GOT3 (cell line): ENCODE measurements around the gene BDNF.

Source experiments
- DNase-seq: peaks from one replicate; lab custom pipeline; 2025; ENCODE audit warnings: mixed read lengths; lab: John Stamatoyannopoulos, UW

The BDNF gene

GRCh38 chr11:27705873-27706820 is 5.9 kb upstream of the BDNF start:
- no peak for DNase-seq

- DNase-seq: no peak
Observed at GRCh38 chr11:27703481-27703880, 3.2 kb upstream of the BDNF start.

- no peak for DNase-seq
Observed at GRCh38 chr11:27702811-27703210, 2.6 kb upstream of the BDNF start.

- DNase-seq: no peak
Observed at GRCh38 chr11:27701355-27702105, 1.3 kb upstream of the BDNF start.

- DNase-seq: no peak
Observed at GRCh38 chr11:27699926-27700350, 317 bp downstream of the BDNF start.

GRCh38 chr11:27699242-27699925 is 871 bp downstream of the BDNF start:
- DNase-seq: no peak

GRCh38 chr11:27698872-27699241 is 1.4 kb downstream of the BDNF start:
- DNase-seq: peak; percentile 26

GRCh38 chr11:27697679-27698275 is 2.5 kb downstream of the BDNF start:
- DNase-seq: no peak

GRCh38 chr11:27696961-27697360 is 3.3 kb downstream of the BDNF start:
- DNase-seq: no peak

- DNase-seq: no peak
Observed at GRCh38 chr11:27696115-27696514, 4.1 kb downstream of the BDNF start.

- no peak for DNase-seq
Observed at GRCh38 chr11:27694992-27695391, 5.3 kb downstream of the BDNF start.

GRCh38 chr11:27693398-27693797 is 6.9 kb downstream of the BDNF start:
- DNase-seq: no peak

- DNase-seq: no peak
Observed at GRCh38 chr11:27692781-27693180, 7.5 kb downstream of the BDNF start.

- DNase-seq: no peak
Observed at GRCh38 chr11:27688076-27688475, 12.2 kb downstream of the BDNF start.

- no peak for DNase-seq
Observed at GRCh38 chr11:27681664-27682063, 18.6 kb downstream of the BDNF start.

- no peak for DNase-seq
Observed at GRCh38 chr11:27679136-27680015, 20.9 kb downstream of the BDNF start.

GRCh38 chr11:27678242-27678641 is 22.0 kb downstream of the BDNF start:
- no peak for DNase-seq

- no peak for DNase-seq
Observed at GRCh38 chr11:27677108-27677507, 23.1 kb downstream of the BDNF start.

GRCh38 chr11:27673979-27674663 is 26.1 kb downstream of the BDNF start:
- DNase-seq: no peak

- no peak for DNase-seq
Observed at GRCh38 chr11:27672836-27673464, 27.3 kb downstream of the BDNF start.
